A549 (cell line): ENCODE data around the gene TBC1D8. TPM values are rescaled to one million over a fixed set of nuclear protein-coding genes. Genes with fewer than 3 reads are reported as not detected.

Experiments used
- ATAC-seq, 2 experiments: fragments of 200-7000 bp in 1 of 2; fragments of >200 bp in 1 of 2; cut with Nextera tagmentation in 1 of 2; cut with Tn5 transposase in 1 of 2; 3 replicates each; pipeline versions ENCODE4 v1.8.0 to v1.9.1; 2018 to 2020; ENCODE audit warnings: mild to moderate bottlenecking in 1 of 2, moderate library complexity in 1 of 2
- CTCF ChIA-PET: fragments of 300-600 bp; sonication (Branson Sonifier 250); formaldehyde crosslinking; extraction: SDS; loops from one replicate; lab custom pipeline; 2021; ENCODE audit warnings: antibody characterized with exemption, inconsistent platforms; lab: Yijun Ruan, JAX
- POLR2A ChIA-PET: fragments of 350-600 bp; formaldehyde crosslinking; extraction: SDS; loops from one replicate; lab custom pipeline; 2021; ENCODE audit warnings: antibody characterized with exemption, inconsistent platforms; lab: Yijun Ruan, JAX
- DNase-seq, 2 experiments: peaks; one replicate each; pipeline versions ENCODE4 v3.0.0 to v3.0.0-alpha.2; 2011 to 2016; ENCODE audit warnings: low read depth in 1 of 2, low spot score in 1 of 2
- FAIRE-seq: peaks from 2 replicates; lab custom pipeline; 2011; peaks lifted over from hg19 to GRCh38; lab: Jason Lieb, UNC
- H3K27ac ChIP-seq, 2 experiments: fragments of >200 bp; sonication (Bioruptor Twin); formaldehyde crosslinking; 3 replicates each; pipeline ENCODE4 v1.5.1; 2016 to 2017
- H3K4me1 ChIP-seq: fragments of >200 bp; sonication (Bioruptor Twin); formaldehyde crosslinking; 3 replicates; pipeline ENCODE4 v1.6.1; 2016
- H3K4me2 ChIP-seq: fragments of >200 bp; sonication (Bioruptor Twin); formaldehyde crosslinking; 3 replicates; pipeline ENCODE4 v1.6.1; 2016
- H3K4me3 ChIP-seq: fragments of >200 bp; sonication (Bioruptor Twin); formaldehyde crosslinking; 3 replicates; pipeline ENCODE4 v1.5.1; 2016
- H3K9me3 ChIP-seq: fragments of >200 bp; sonication (Bioruptor Twin); formaldehyde crosslinking; 3 replicates; pipeline ENCODE4 v1.6.1; 2016
- ATOH8 ChIP-seq: fragments of 250-450 bp; sonication (Bioruptor Pico); IDR thresholded peaks from 2 replicates; pipeline ENCODE4 v1.5.0; 2020; ENCODE audit warnings: low read depth, mild to moderate bottlenecking, moderate library complexity
- CBX8 ChIP-seq: fragments of 200-600 bp; sonication (generic); IDR thresholded peaks from 2 replicates; pipeline ENCODE4 v1.6.1; 2016
- CEBPB ChIP-seq, 2 experiments: fragments of >200 bp in 1 of 2; sonication (Bioruptor Twin) in 1 of 2; formaldehyde crosslinking in 1 of 2; IDR thresholded peaks; 2 replicates each; pipeline ENCODE4 v1.6.1; 2012 to 2016
- EHF ChIP-seq: fragments of 250-450 bp; sonication (Bioruptor Pico); IDR thresholded peaks from 2 replicates; pipeline ENCODE4 v1.5.0; 2020; ENCODE audit warnings: mild to moderate bottlenecking
- EHMT2 ChIP-seq: fragments of 200-600 bp; sonication (generic); IDR thresholded peaks from 2 replicates; pipeline ENCODE4 v1.6.1; 2016; ENCODE audit warnings: antibody characterized with exemption, low read depth, mild to moderate bottlenecking, moderate library complexity
- ELK1 ChIP-seq: fragments of 150-350 bp; IDR thresholded peaks from 2 replicates; pipeline ENCODE4 v1.6.1; 2014; ENCODE audit warnings: low read depth, mild to moderate bottlenecking, low read length
- FOSL2 ChIP-seq, 2 experiments: fragments of 450-650 bp in 1 of 2; fragments of >200 bp in 1 of 2; sonication (Bioruptor Twin) in 1 of 2; formaldehyde crosslinking; IDR thresholded peaks; 2 replicates each; pipeline versions ENCODE4 v1.5.0 to v1.6.1; 2016 to 2020; ENCODE audit warnings: mild to moderate bottlenecking in 1 of 2, moderate library complexity in 1 of 2
- FOXS1 ChIP-seq: fragments of 250-450 bp; sonication (Bioruptor Pico); IDR thresholded peaks from 2 replicates; pipeline ENCODE4 v1.5.0; 2020; ENCODE audit warnings: mild to moderate bottlenecking, moderate library complexity
- HEYL ChIP-seq: fragments of 250-450 bp; sonication (Bioruptor Pico); IDR thresholded peaks from 2 replicates; pipeline ENCODE4 v1.8.0; 2021; ENCODE audit warnings: mild to moderate bottlenecking, moderate library complexity
- HMGXB4 ChIP-seq: fragments of 250-450 bp; sonication (Bioruptor Pico); IDR thresholded peaks from 2 replicates; pipeline ENCODE4 v1.5.0; 2021; ENCODE audit warnings: mild to moderate bottlenecking, moderate library complexity, borderline replicate concordance
- HOXB5 ChIP-seq: fragments of 250-450 bp; sonication (Bioruptor Pico); IDR thresholded peaks from 2 replicates; pipeline ENCODE4 v1.5.0; 2020; ENCODE audit warnings: mild to moderate bottlenecking, moderate library complexity
- JUN ChIP-seq, 2 experiments: fragments of >200 bp; sonication (Bioruptor Twin); formaldehyde crosslinking; IDR thresholded peaks; 2 replicates in 1 of 2; 3 replicates in 1 of 2; pipeline ENCODE4 v1.6.1; 2016 to 2017
- JUNB ChIP-seq: fragments of >200 bp; sonication (Bioruptor Twin); formaldehyde crosslinking; IDR thresholded peaks from 2 replicates; pipeline ENCODE4 v1.6.1; 2016
- MAFK ChIP-seq: fragments of 450-650 bp; IDR thresholded peaks from 2 replicates; pipeline ENCODE4 v1.6.1; 2014; ENCODE audit not compliant: partially characterized antibody
- MAZ ChIP-seq: fragments of 150-350 bp; IDR thresholded peaks from 2 replicates; pipeline ENCODE4 v1.6.1; 2014; ENCODE audit warnings: antibody characterized with exemption, low read depth, low read length, borderline replicate concordance
- MYC ChIP-seq: IDR thresholded peaks from 2 replicates; pipeline ENCODE4 v1.6.1; 2012; ENCODE audit warnings: mild to moderate bottlenecking, inconsistent platforms, low read length, improper control_type of control experiment, borderline replicate concordance
- PHF8 ChIP-seq: fragments of 200-600 bp; sonication (generic); IDR thresholded peaks from 2 replicates; pipeline ENCODE4 v1.6.1; 2016; ENCODE audit warnings: low read depth, mild to moderate bottlenecking, antibody characterized with exemption, moderate library complexity, borderline replicate concordance
- RNF2 ChIP-seq: fragments of 200-600 bp; sonication (generic); IDR thresholded peaks from 2 replicates; pipeline ENCODE4 v1.6.1; 2016; ENCODE audit warnings: low read depth, mild to moderate bottlenecking, antibody characterized with exemption, moderate library complexity, borderline replicate concordance
- SREBF2 ChIP-seq: fragments of 450-650 bp; IDR thresholded peaks from 2 replicates; pipeline ENCODE4 v1.6.1; 2014; ENCODE audit warnings: mild to moderate bottlenecking, moderate library complexity
- USF2 ChIP-seq: fragments of 450-650 bp; IDR thresholded peaks from 2 replicates; pipeline ENCODE4 v1.6.1; 2014; ENCODE audit warnings: antibody characterized with exemption
- ZC3H11A ChIP-seq: fragments of 450-650 bp; IDR thresholded peaks from 2 replicates; pipeline ENCODE4 v1.6.1; 2014; ENCODE audit warnings: antibody characterized with exemption, mild to moderate bottlenecking
- ZFP36 ChIP-seq: fragments of 450-650 bp; IDR thresholded peaks from 2 replicates; pipeline ENCODE4 v1.6.1; 2014; ENCODE audit warnings: borderline replicate concordance; ENCODE audit not compliant: partially characterized antibody
- ZNF302 ChIP-seq: fragments of 250-450 bp; sonication (Bioruptor Pico); IDR thresholded peaks from 2 replicates; pipeline ENCODE4 v1.9.0; 2021; ENCODE audit warnings: inconsistent platforms, mild to moderate bottlenecking, moderate library complexity
- ZSCAN20 ChIP-seq: fragments of 250-450 bp; sonication (Bioruptor Pico); IDR thresholded peaks from 2 replicates; pipeline ENCODE4 v1.8.0; 2022; ENCODE audit warnings: mild to moderate bottlenecking, moderate library complexity
- WGBS: methylation state at CpG from one replicate; pipeline ENCODE4 v1.1.6; 2017; ENCODE audit errors: missing lambda C conversion rate; 5-methylcytosine and 5-hydroxymethylcytosine counted together
- polyA plus RNA-seq, 4 experiments: library from polyadenylated mRNA; depleted of rRNA in 3 of 4; stranded (reverse); fragments of >200 nt; fragmentation: RNase III in 1 of 4; extraction: RNeasy Plus Mini Kit Qiagen cat#74134 plus additional on column Dnase treatment in 1 of 4; gene quantifications; 2 replicates in 3 of 4; 3 replicates in 1 of 4; pipeline ENCODE4 v1.2.3, GENCODE V29; 2011 to 2017

The TBC1D8 gene
- polyA plus RNA-seq, 2 of the 4 experiments (the other 2 are of a cell fraction): 35.3 to 107 TPM

GRCh38 chr2:101096619-101097142 is 54.5 kb downstream of the TBC1D8 start:
- Histone ChIP-seq H3K4me3 (no peak overlapping the region), H3K9me3 (peaks cover 29% of the 10 kb centered on the region; the same call in 2 of the 3 replicates), H3K4me2 (no peak overlapping the region; the same call in 2 of the 3 replicates), H3K27ac (no peak overlapping the region; a peak in 1 of 6 replicates), H3K4me1 (peaks cover 29% of the 10 kb centered on the region)
- no peak for FAIRE-seq
- TF ChIP-seq CEBPB (IDR thresholded peaks at IDR 0.05) (no peak), ATOH8 (no peak), ZFP36 (no peak), ZNF302 (CRISPR knock-in tag) (no peak), SREBF2 (no peak), FOSL2 (IDR thresholded peaks at IDR 0.05) (no peak), FOSL2 (CRISPR knock-in tag; IDR thresholded peaks at IDR 0.05) (no peak), HOXB5 (CRISPR knock-in tag) (no peak), EHF (CRISPR knock-in tag) (no peak), MAZ (no peak), RNF2 (no peak), JUN (IDR thresholded peaks at IDR 0.05) (no peak), HEYL (CRISPR knock-in tag) (no peak), MAFK (no peak), PHF8 (no peak), ZSCAN20 (no peak)
- ChIA-PET POLR2A (no interaction called here), CTCF (no interaction called here)
- no peak for ATAC-seq
- WGBS: 89% methylated on average over 4 of the region's 4 CpGs
- DNase-seq: no peak

GRCh38 chr2:101094351-101094750 is 56.8 kb downstream of the TBC1D8 start:
- ChIA-PET POLR2A (no interaction called here), CTCF (interaction anchor here (0.9 kb wide), 1 partner anchor 17 kb away, joined by 3 read pairs; no protein-coding TSS in a partner anchor)
- FAIRE-seq: no peak
- 77% methylated on average over 1 of the region's 1 CpG for WGBS
- no peak for DNase-seq
- Histone ChIP-seq H3K4me2 (no peak overlapping the region), H3K9me3 (peaks cover 12% of the 10 kb centered on the region; the same call in 1 of the 3 replicates), H3K27ac (peak overlapping the region; percentile 15 to 23; a peak in 4 of 6 replicates), H3K4me1 (peaks cover 48% of the 10 kb centered on the region), H3K4me3 (no peak overlapping the region)
- no peak for ATAC-seq
- TF ChIP-seq CBX8 (no peak), ZFP36 (no peak), ZC3H11A (no peak), PHF8 (no peak), MYC (no peak), USF2 (no peak), HEYL (CRISPR knock-in tag) (no peak), JUNB (no peak), HMGXB4 (CRISPR knock-in tag) (no peak), FOSL2 (IDR thresholded peaks at IDR 0.05) (no peak), FOSL2 (CRISPR knock-in tag; IDR thresholded peaks at IDR 0.05) (no peak), FOXS1 (CRISPR knock-in tag) (no peak), RNF2 (no peak), EHMT2 (no peak), ELK1 (no peak)
